Stomach (tissue), 9 donors: Measurements from ENCODE around the gene HDAC10. TPM values are rescaled to one million over a fixed set of nuclear protein-coding genes. Genes with fewer than 3 reads are reported as not detected.

Experiments
- DNase-seq, 2 donors: peaks; one replicate each; pipeline versions ENCODE4 v3.0.0 to v3.0.0-alpha.2; 2013 to 2019
- H3K27ac ChIP-seq, 5 donors: fragments of 200-600 bp in 4 of 5; sonication (generic) in 4 of 5; one replicate each; pipeline ENCODE4 v1.5.1; 2013 to 2019; ENCODE audit warnings: mild to moderate bottlenecking in 1 of 5, moderate library complexity in 1 of 5
- H3K27me3 ChIP-seq, 3 donors: fragments of 200-600 bp; sonication (generic); one replicate each; pipeline ENCODE4 v1.5.1; 2017 to 2019; ENCODE audit warnings: mixed run types in 1 of 3
- H3K36me3 ChIP-seq, 4 donors: fragments of 200-600 bp; sonication (generic); 1 replicate in 3 of 4; 2 replicates in 1 of 4; pipeline ENCODE4 v1.5.1; 2016 to 2019
- H3K4me1 ChIP-seq, 4 donors: fragments of 200-600 bp; sonication (generic); one replicate each; pipeline ENCODE4 v1.5.1; 2016 to 2019
- H3K4me3 ChIP-seq, 4 donors: fragments of 200-600 bp; sonication (generic) in 3 of 4; one replicate each; pipeline ENCODE4 v1.5.1; 2016 to 2019; ENCODE audit warnings: mild to moderate bottlenecking in 1 of 4
- H3K9me3 ChIP-seq, 4 donors: fragments of 200-600 bp; sonication (generic); one replicate each; pipeline ENCODE4 v1.5.1; 2016 to 2019
- CTCF ChIP-seq, 7 experiments: fragments of 450-650 bp in 4 of 7; fragments of 200-600 bp in 3 of 7; sonication (generic) in 3 of 7; IDR thresholded peaks; one replicate each; pipeline ENCODE4 v1.5.1; 2016 to 2019; ENCODE audit warnings: antibody characterized with exemption in 7 of 7, control low read depth in 2 of 7, mild to moderate bottlenecking in 1 of 7
- EP300 ChIP-seq: sonication (generic); formaldehyde crosslinking; IDR thresholded peaks from one replicate; pipeline ENCODE4 v1.6.1; 2017; ENCODE audit warnings: antibody characterized with exemption
- POLR2A ChIP-seq, 4 donors: fragments of 450-650 bp; IDR thresholded peaks; one replicate each; pipeline ENCODE4 v1.6.1; 2016; ENCODE audit warnings: antibody characterized with exemption in 4 of 4, control low read depth in 2 of 4, mild to moderate bottlenecking in 1 of 4, moderate library complexity in 1 of 4
- POLR2AphosphoS5 ChIP-seq, 3 donors: sonication (generic); formaldehyde crosslinking; IDR thresholded peaks; one replicate each; pipeline ENCODE4 v1.6.1; 2016; ENCODE audit warnings: antibody characterized with exemption in 3 of 3
- WGBS, 5 donors: extraction: QIAGEN DNeasy Blood & Tissue Kit in 3 of 5; methylation state at CpG; one replicate each; pipeline versions ENCODE4 v1.1.5 to v1.1.7; 2013 to 2018; 5-methylcytosine and 5-hydroxymethylcytosine counted together
- intact Hi-C: fragments of 100-400 bp; cut with DNase I; formaldehyde crosslinking; loops from one replicate; pipeline ENCODE4 v1.15.1; 2023; ENCODE audit warnings: low total_unique reads
- polyA plus RNA-seq, 3 donors: library from polyadenylated mRNA; stranded (reverse); fragments of 200-250 nt; gene quantifications; one replicate each; pipeline ENCODE4 v1.2.3, GENCODE V29; 2013
- total RNA-seq, 5 donors: library from RNA; depleted of rRNA; stranded (reverse); fragments of >200 nt; gene quantifications; one replicate each; pipeline versions ENCODE4 v1.1.0 to v1.2.3, GENCODE V29; 2014 to 2016
- donor health status: healthy with polysubstance abuse.
- donor health status: Bipolar disorder and iron deficiency.
- donor health status: healthy.

Gene HDAC10
- total and polyA plus RNA-seq, 8 donors: 15.4 to 156 (median 41.8) TPM

GRCh38 chr22:50255099-50255498, 4.0 kb upstream of the HDAC10 start:
- intact Hi-C loops: loop anchor here (10.0 kb wide), 1 partner anchor 250 kb away; the partner anchor contains the start of genes LMF2 and NCAPH2
- 82 to 91% (median 89%) methylated on average over 10 to 19 of the region's 19 CpGs for WGBS, 5 donors
- Histone ChIP-seq H3K27me3 (peaks cover 0 to 25% (median under 1%) of the 10 kb centered on the region in 3 donors), H3K9me3 (no peaks in the 10 kb centered on the region), H3K27ac (no peak overlapping the region), H3K4me1 (peaks cover 17 to 53% (median 50%) of the 10 kb centered on the region in 4 donors), H3K4me3 (no peak overlapping the region), H3K36me3 (peaks cover 0 to 12% (median 4%) of the 10 kb centered on the region in 4 donors)
- TF ChIP-seq POLR2A (IDR thresholded peaks at IDR 0.05) (no peak), POLR2AphosphoS5 (IDR thresholded peaks at IDR 0.05) (no peak), CTCF (IDR thresholded peaks at IDR 0.05) (no peak), EP300 (no peak)
- DNase-seq: no peak

GRCh38 chr22:50253941-50254340, 2.9 kb upstream of the HDAC10 start:
- Histone ChIP-seq H3K36me3 (peaks cover 0 to 12% (median 4%) of the 10 kb centered on the region in 4 donors), H3K27me3 (peaks cover 0 to 13% (median 0%) of the 10 kb centered on the region in 3 donors), H3K27ac (no peak overlapping the region), H3K4me1 (peaks cover 25 to 57% (median 52%) of the 10 kb centered on the region in 4 donors), H3K4me3 (no peak overlapping the region), H3K9me3 (no peaks in the 10 kb centered on the region)
- DNase-seq: no peak
- TF ChIP-seq CTCF (IDR thresholded peaks at IDR 0.05) (no peak), EP300 (no peak), POLR2A (IDR thresholded peaks at IDR 0.05) (no peak), POLR2AphosphoS5 (IDR thresholded peaks at IDR 0.05) (no peak)
- WGBS, 5 donors: 35 to 67% (median 58%) methylated on average over 4 to 8 of the region's 8 CpGs
- intact Hi-C loops: loop anchor here (10.0 kb wide), 1 partner anchor 251 kb away; the partner anchor contains the start of genes LMF2 and NCAPH2

DNA sequence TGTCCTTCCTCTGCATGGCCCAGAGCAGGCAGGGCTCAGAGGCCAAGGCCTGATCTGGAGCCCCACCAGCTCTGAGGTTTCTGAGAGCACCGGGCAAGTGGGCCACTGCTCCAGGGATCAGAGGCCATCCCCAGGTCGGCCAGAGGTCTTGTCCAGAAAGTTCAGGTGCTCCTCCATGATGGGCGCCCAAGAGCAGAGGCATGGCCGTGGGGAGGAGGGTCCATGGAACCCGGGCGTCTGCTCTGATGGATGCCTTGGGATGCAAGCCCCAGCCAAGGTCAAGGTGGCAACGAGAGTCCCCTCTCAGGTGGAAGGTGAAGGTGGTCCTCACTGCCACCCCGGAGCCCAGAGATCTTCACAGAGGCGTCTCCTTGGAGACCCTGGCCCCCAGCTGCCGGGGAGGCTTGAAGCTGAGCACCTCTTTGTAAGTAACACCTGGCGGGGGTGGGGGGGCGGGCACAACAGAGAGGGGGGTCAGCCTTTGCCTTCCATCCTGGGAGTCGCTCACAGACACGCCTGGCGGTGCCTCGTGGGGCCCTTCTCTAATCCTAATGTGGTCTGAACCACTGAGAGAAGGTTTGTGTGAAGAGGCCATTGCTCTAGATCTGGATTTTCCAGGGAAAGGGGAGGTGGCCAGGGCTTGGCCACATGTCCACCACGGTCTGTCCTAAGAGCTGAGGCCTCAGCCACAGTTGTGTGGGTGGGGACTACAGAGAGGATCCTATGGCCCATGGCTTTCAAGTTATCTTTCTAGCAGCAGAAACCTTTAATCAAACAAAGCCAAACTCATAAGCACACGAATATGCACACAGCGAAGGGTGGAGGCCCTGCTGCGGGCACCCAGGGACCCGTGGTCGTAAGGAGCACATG, 2.2 kb upstream of the HDAC10 start:
- no peak for TF ChIP-seq CTCF (IDR thresholded peaks at IDR 0.05)
- TF ChIP-seq POLR2AphosphoS5 (IDR thresholded peaks at IDR 0.05): no peak
- no peak for TF ChIP-seq POLR2A (IDR thresholded peaks at IDR 0.05)
- TF ChIP-seq EP300: no peak
- H3K4me3 ChIP-seq: no peak overlapping the region
- H3K4me1 ChIP-seq: peaks cover 25 to 57% (median 54%) of the 10 kb centered on the region in 4 donors
- WGBS, 5 donors: 74 to 79% (median 79%) methylated on average over 19 to 22 of the region's 22 CpGs
- intact Hi-C loops: loop anchor here (10.0 kb wide), 1 partner anchor 252 kb away; the partner anchor contains the start of genes LMF2 and NCAPH2
- H3K27ac ChIP-seq: no peak overlapping the region
- DNase-seq: no peak
- H3K27me3 ChIP-seq: peaks cover 0 to 9% (median 0%) of the 10 kb centered on the region in 3 donors
- peaks cover 0 to 12% (median 4%) of the 10 kb centered on the region in 4 donors for H3K36me3 ChIP-seq
- H3K9me3 ChIP-seq: no peaks in the 10 kb centered on the region
